H9 (cell line): ENCODE measurements around the gene RGN. TPM values are rescaled to one million over a fixed set of nuclear protein-coding genes. Genes with fewer than 3 reads are reported as not detected.

Experiments used
- DNase-seq: peaks from one replicate; pipeline ENCODE4 v3.0.0-alpha.2; 2017
- H2AFZ ChIP-seq: one replicate; pipeline ENCODE4 v1.6.1; 2013; ENCODE audit warnings: mild to moderate bottlenecking, low read length, control low read depth, moderate library complexity
- H2AK5ac ChIP-seq: 2 replicates; pipeline ENCODE4 v1.6.1; 2013; ENCODE audit warnings: low read length, control low read depth, mixed read lengths; ENCODE audit not compliant: insufficient read length
- H2BK120ac ChIP-seq: one replicate; pipeline ENCODE4 v1.6.1; 2013; ENCODE audit warnings: low read depth, mild to moderate bottlenecking, low read length, control low read depth, inconsistent platforms; ENCODE audit not compliant: poor library complexity, severe bottlenecking
- H2BK12ac ChIP-seq: 2 replicates; pipeline ENCODE4 v1.6.1; 2013; ENCODE audit warnings: low read length, control low read depth, mixed read lengths, low read depth; ENCODE audit not compliant: insufficient read length
- H2BK15ac ChIP-seq: 2 replicates; pipeline ENCODE4 v1.6.1; 2013; ENCODE audit warnings: low read depth, low read length, control low read depth
- H2BK20ac ChIP-seq: one replicate; pipeline ENCODE4 v1.6.1; 2013; ENCODE audit warnings: low read depth, mild to moderate bottlenecking, low read length, control low read depth, inconsistent platforms; ENCODE audit not compliant: poor library complexity, severe bottlenecking
- H2BK5ac ChIP-seq: 2 replicates; pipeline ENCODE4 v1.6.1; 2013; ENCODE audit warnings: low read length, control low read depth, mixed read lengths; ENCODE audit not compliant: insufficient read length
- H3K14ac ChIP-seq: 2 replicates; pipeline ENCODE4 v1.6.1; 2013; ENCODE audit warnings: low read length, control low read depth; ENCODE audit not compliant: insufficient read depth
- H3K18ac ChIP-seq: 2 replicates; pipeline ENCODE4 v1.6.1; 2013; ENCODE audit warnings: low read depth, mild to moderate bottlenecking, mixed read lengths, low read length, control low read depth; ENCODE audit not compliant: insufficient read length
- H3K23ac ChIP-seq: 2 replicates; pipeline ENCODE4 v1.6.1; 2013; ENCODE audit warnings: low read length, control low read depth, mixed read lengths, low read depth; ENCODE audit not compliant: insufficient read length
- H3K23me2 ChIP-seq: 2 replicates; pipeline ENCODE4 v1.6.1; 2013; ENCODE audit warnings: low read depth, mild to moderate bottlenecking, mixed read lengths, low read length, control low read depth; ENCODE audit not compliant: insufficient read length, poor library complexity, severe bottlenecking
- H3K27ac ChIP-seq: 2 replicates; pipeline ENCODE4 v1.5.1; 2013; ENCODE audit warnings: low read length, control low read depth, mixed read lengths, low read depth; ENCODE audit not compliant: insufficient read length
- H3K27me3 ChIP-seq: 2 replicates; pipeline ENCODE4 v1.6.1; 2013; ENCODE audit warnings: low read length, control low read depth, inconsistent platforms; ENCODE audit not compliant: insufficient read depth
- H3K4ac ChIP-seq: 2 replicates; pipeline ENCODE4 v1.6.1; 2013; ENCODE audit warnings: low read depth, mild to moderate bottlenecking, control low read depth, inconsistent platforms, low read length, moderate library complexity
- H3K4me1 ChIP-seq: 2 replicates; pipeline ENCODE4 v1.6.1; 2013; ENCODE audit warnings: low read length, control low read depth, inconsistent platforms; ENCODE audit not compliant: insufficient read depth
- H3K4me2 ChIP-seq: 2 replicates; pipeline ENCODE4 v1.6.1; 2013; ENCODE audit warnings: low read length, control low read depth, mixed read lengths; ENCODE audit not compliant: insufficient read length, insufficient read depth
- H3K56ac ChIP-seq: 2 replicates; pipeline ENCODE4 v1.6.1; 2013; ENCODE audit warnings: low read depth, mild to moderate bottlenecking, mixed read lengths, low read length, control low read depth; ENCODE audit not compliant: insufficient read length
- H3K79me1 ChIP-seq: 2 replicates; pipeline ENCODE4 v1.6.1; 2013; ENCODE audit warnings: low read depth, mild to moderate bottlenecking, moderate library complexity, low read length, control low read depth, inconsistent platforms; ENCODE audit not compliant: insufficient read depth, poor library complexity, severe bottlenecking
- H3K79me2 ChIP-seq: 2 replicates; pipeline ENCODE4 v1.6.1; 2013; ENCODE audit warnings: low read length, control low read depth, inconsistent platforms; ENCODE audit not compliant: insufficient read depth
- H3K9ac ChIP-seq: 2 replicates; pipeline ENCODE4 v1.6.1; 2013; ENCODE audit warnings: low read length, control low read depth, mixed read lengths; ENCODE audit not compliant: insufficient read length; ENCODE audit errors: extremely low read depth
- H3K9me3 ChIP-seq: one replicate; pipeline ENCODE4 v1.6.1; 2013; ENCODE audit warnings: low read depth, low read length, inconsistent platforms; ENCODE audit not compliant: control insufficient read depth
- H3T11ph ChIP-seq: one replicate; pipeline ENCODE4 v1.6.1; 2013; ENCODE audit warnings: mild to moderate bottlenecking, low read length, control low read depth, inconsistent platforms
- H4K20me1 ChIP-seq: one replicate; pipeline ENCODE4 v1.6.1; 2013; ENCODE audit not compliant: control insufficient read depth, insufficient read length, insufficient read depth
- H4K5ac ChIP-seq: 2 replicates; pipeline ENCODE4 v1.6.1; 2013; ENCODE audit warnings: low read depth, mild to moderate bottlenecking, mixed read lengths, low read length, control low read depth; ENCODE audit not compliant: insufficient read length
- H4K8ac ChIP-seq: replicated peaks from 2 replicates; pipeline ENCODE4 v1.6.1; 2013; ENCODE audit warnings: low read length, control low read depth, mixed read lengths, low read depth; ENCODE audit not compliant: insufficient read length
- H4K91ac ChIP-seq: 2 replicates; pipeline ENCODE4 v1.6.1; 2013; ENCODE audit warnings: low read depth, mild to moderate bottlenecking, moderate library complexity, mixed read lengths, low read length, control low read depth; ENCODE audit not compliant: insufficient read length
- H3K27ac Mint-ChIP-seq, 3 experiments: 2 replicates in 2 of 3; 3 replicates in 1 of 3; pipeline ENCODE4 v1.8.0; 2020 to 2021; ENCODE audit warnings: mixed read lengths in 3 of 3, mild to moderate bottlenecking in 1 of 3, moderate library complexity in 1 of 3
- H3K27me3 Mint-ChIP-seq: 2 replicates; pipeline ENCODE4 v1.8.0; 2021; ENCODE audit warnings: low read depth, mild to moderate bottlenecking, moderate library complexity, mixed read lengths
- H3K36me3 Mint-ChIP-seq, 3 experiments: 2 replicates in 2 of 3; 3 replicates in 1 of 3; pipeline ENCODE4 v1.8.0; 2020 to 2021; ENCODE audit warnings: low read depth in 3 of 3, mixed read lengths in 3 of 3; ENCODE audit not compliant: insufficient read depth in 1 of 3
- H3K4me1 Mint-ChIP-seq, 2 experiments: 2 replicates each; pipeline ENCODE4 v1.8.0; 2020; ENCODE audit warnings: mixed read lengths in 2 of 2
- H3K4me3 Mint-ChIP-seq, 2 experiments: 2 replicates in 1 of 2; 3 replicates in 1 of 2; pipeline ENCODE4 v1.8.0; 2020 to 2021; ENCODE audit warnings: mild to moderate bottlenecking in 2 of 2, mixed read lengths in 2 of 2, moderate library complexity in 1 of 2
- H3K9me3 Mint-ChIP-seq, 2 experiments: 2 replicates in 1 of 2; 3 replicates in 1 of 2; pipeline ENCODE4 v1.8.0; 2020; ENCODE audit warnings: mild to moderate bottlenecking in 2 of 2, mixed read lengths in 2 of 2, moderate library complexity in 1 of 2
- CTCF ChIP-seq: fragments of 200-600 bp; sonication (generic); conservative IDR thresholded peaks from 3 replicates; pipeline ENCODE4 v1.8.0; 2021; ENCODE audit warnings: antibody characterized with exemption, mild to moderate bottlenecking
- WGBS: extraction: QIAGEN DNeasy Blood & Tissue Kit; methylation state at CpG from one replicate; pipeline ENCODE4 v1.1.7; 2013; ENCODE audit warnings: missing lambda C conversion rate, low lambda C conversion rate, mixed read lengths; ENCODE audit not compliant: insufficient read length; ENCODE audit errors: extremely low coverage; 5-methylcytosine and 5-hydroxymethylcytosine counted together
- long read RNA-seq: library from polyadenylated mRNA; unstranded; transcript quantifications from one replicate; pipeline ENCODE4 v2.0.0, GENCODE V29; 2020
- total RNA-seq: library from RNA; stranded (reverse); gene quantifications from 2 replicates; pipeline ENCODE4 v1.2.1, GENCODE V29; 2021

RGN gene
- total RNA-seq = 0.20 TPM in 1 of 2 replicates, not detected in the other
- long read RNA-seq = 0 reads

DNA sequence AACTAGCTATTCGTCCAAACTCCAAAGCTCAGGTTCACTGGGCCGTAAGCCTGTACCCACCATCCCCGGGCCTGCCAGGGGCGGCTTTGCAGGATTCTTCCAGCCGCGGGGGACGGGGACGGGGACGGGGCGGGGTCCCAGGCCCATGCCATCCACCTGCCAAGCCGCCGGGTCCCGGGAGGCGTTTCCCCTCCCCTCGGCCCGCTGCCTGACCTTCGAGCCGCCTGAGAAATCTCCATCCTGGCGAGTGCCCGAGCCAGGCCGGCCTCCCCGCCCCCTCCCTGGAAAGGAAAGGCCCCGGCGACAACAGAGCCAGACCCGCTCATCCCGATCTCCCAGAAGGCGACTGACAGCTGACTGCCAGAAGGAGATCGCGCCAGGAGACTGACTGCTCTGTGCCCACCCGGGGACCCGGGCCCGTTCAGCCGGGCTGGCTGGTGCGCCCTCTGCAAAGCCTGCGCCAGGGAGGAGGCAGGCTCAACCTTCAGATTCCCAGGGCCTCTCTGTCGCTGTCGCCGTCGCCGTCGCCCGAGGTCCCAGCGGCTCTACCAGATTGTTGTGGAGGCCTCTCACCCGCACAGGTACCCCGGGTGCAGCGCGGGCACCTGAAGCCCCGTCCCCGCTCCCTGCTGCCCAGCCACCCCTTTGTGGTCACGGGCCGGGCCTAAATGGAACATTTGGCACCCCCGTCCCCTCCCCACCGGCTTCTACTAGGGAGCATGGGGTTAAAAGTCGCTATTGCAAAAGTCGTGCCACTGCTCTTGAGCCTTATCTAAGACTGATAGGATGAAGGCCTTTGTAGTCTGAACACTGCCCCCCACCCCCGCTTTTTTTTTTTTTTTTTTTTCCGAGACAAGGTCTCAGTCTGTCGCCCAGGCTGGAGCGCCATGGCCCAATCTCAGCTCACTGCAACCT, at the start of gene RGN:
Gene RGN, plus strand, starts transcription at position 315 of the 915 bp plus-strand sequence. CDS start 2,702 bp downstream, outside the sequence.
- TF ChIP-seq CTCF = no peak
- no peak within 1 kb of the TSS for H4K91ac ChIP-seq
- peak; percentile 47 for DNase-seq
- H3K23me2 ChIP-seq = no peaks in the 10 kb centered on the region
- H2BK15ac ChIP-seq = no peak within 1 kb of the TSS
- H3K9ac ChIP-seq = no peak within 1 kb of the TSS
- no peak within 1 kb of the TSS for H3K27ac ChIP-seq
- no peak within 1 kb of the TSS for H2BK120ac ChIP-seq
- no peak within 1 kb of the TSS for H3K4me2 ChIP-seq
- no peak within 1 kb of the TSS for H3T11ph ChIP-seq
- no peaks in the 10 kb centered on the region for H3K79me1 ChIP-seq
- no peak within 1 kb of the TSS for H2AFZ ChIP-seq
- H2AK5ac ChIP-seq = no peak within 1 kb of the TSS
- peaks cover 18% of the 10 kb centered on the region for H3K9me3 ChIP-seq
- no peak within 1 kb of the TSS for H2BK5ac ChIP-seq
- H4K8ac ChIP-seq = no peak within 1 kb of the TSS
- no peaks in the 10 kb centered on the region for H3K27me3 ChIP-seq
- Mint-ChIP-seq H3K36me3 (peaks cover 0 to 6% (median 1%) of the 10 kb centered on the region in 3 experiments; a peak in 2 of 7 replicates), H3K27ac (no peak within 1 kb of the TSS), H3K4me3 (no peak within 1 kb of the TSS), H3K9me3 (peaks cover 47 to 62% of the 10 kb centered on the region in 2 experiments), H3K4me1 (no peaks in the 10 kb centered on the region), H3K27me3 (no peaks in the 10 kb centered on the region; the same call in 1 of the 2 replicates)
- no peaks in the 10 kb centered on the region for H3K79me2 ChIP-seq
- no peak within 1 kb of the TSS for H2BK20ac ChIP-seq
- H3K14ac ChIP-seq = no peak within 1 kb of the TSS
- H3K4ac ChIP-seq = no peak within 1 kb of the TSS
- H4K5ac ChIP-seq = no peak within 1 kb of the TSS
- WGBS = no CpG with 5 or more reads among the region's 59 CpGs
- no peak within 1 kb of the TSS for H3K56ac ChIP-seq
- H4K20me1 ChIP-seq = no peaks in the 10 kb centered on the region
- H3K23ac ChIP-seq = no peak within 1 kb of the TSS
- H3K18ac ChIP-seq = no peak within 1 kb of the TSS
- H3K4me1 ChIP-seq = no peaks in the 10 kb centered on the region
- no peak within 1 kb of the TSS for H2BK12ac ChIP-seq
